ENCODE data around the gene HSPA12A. TPM values are rescaled to one million over a fixed set of nuclear protein-coding genes. Genes with fewer than 3 reads are reported as not detected.

Gene HSPA12A
- total and polyA plus RNA-seq, 9 of the 15 experiments (the other 6 are each of a cell fraction or from before 2014, with no cell fraction given): 0.01 to 0.18 (median 0.04) TPM; not detected in 4

- no peak overlapping the region for H3K4me3 ChIP-seq
- ChIA-PET CTCF (ENCODE audit: low intra/inter-chr PET ratio) (no interaction called here), POLR2A (interaction anchor here (0.6 kb wide), 1 partner anchor 164 kb away, joined by 3 read pairs; no protein-coding TSS in a partner anchor)
- in situ Hi-C loops (cut with MboI) (no loop called here), intact Hi-C loops (cut with micrococcal nuclease) (no loop called here)
- ATAC-seq: no peak
- no peaks in the 10 kb centered on the region for H4K20me1 ChIP-seq (replicated peaks; ENCODE audit: control insufficient read depth, insufficient read depth, low read length)
- 0% methylated on average over 4 of the region's 5 CpGs for WGBS (ENCODE audit: insufficient coverage, low coverage, missing lambda C conversion rate)
- H3K4me1 ChIP-seq (replicated peaks in 1 of 2; ENCODE audit: control insufficient read depth in 2 of 2, insufficient read depth in 2 of 2, low read length in 2 of 2): peaks cover 0 to 6% of the 10 kb centered on the region in 2 experiments; a peak in 2 of 5 replicates
- peaks cover 0 to 35% of the 10 kb centered on the region in 2 experiments; a peak in 3 of 5 replicates for H3K27me3 ChIP-seq (ENCODE audit: control insufficient read depth in 2 of 2, insufficient read depth in 2 of 2, low read length in 2 of 2)
- no peaks in the 10 kb centered on the region for H3K79me2 ChIP-seq (ENCODE audit: control insufficient read depth, insufficient read depth, low read length)
- FAIRE-seq: no peak
- no peak overlapping the region for H3K4me2 ChIP-seq (ENCODE audit: insufficient read depth, low read length)
- no peaks in the 10 kb centered on the region for H3K36me3 ChIP-seq (ENCODE audit: control insufficient read depth, insufficient read depth, low read length)
- TF ChIP-seq, protein P1, sequence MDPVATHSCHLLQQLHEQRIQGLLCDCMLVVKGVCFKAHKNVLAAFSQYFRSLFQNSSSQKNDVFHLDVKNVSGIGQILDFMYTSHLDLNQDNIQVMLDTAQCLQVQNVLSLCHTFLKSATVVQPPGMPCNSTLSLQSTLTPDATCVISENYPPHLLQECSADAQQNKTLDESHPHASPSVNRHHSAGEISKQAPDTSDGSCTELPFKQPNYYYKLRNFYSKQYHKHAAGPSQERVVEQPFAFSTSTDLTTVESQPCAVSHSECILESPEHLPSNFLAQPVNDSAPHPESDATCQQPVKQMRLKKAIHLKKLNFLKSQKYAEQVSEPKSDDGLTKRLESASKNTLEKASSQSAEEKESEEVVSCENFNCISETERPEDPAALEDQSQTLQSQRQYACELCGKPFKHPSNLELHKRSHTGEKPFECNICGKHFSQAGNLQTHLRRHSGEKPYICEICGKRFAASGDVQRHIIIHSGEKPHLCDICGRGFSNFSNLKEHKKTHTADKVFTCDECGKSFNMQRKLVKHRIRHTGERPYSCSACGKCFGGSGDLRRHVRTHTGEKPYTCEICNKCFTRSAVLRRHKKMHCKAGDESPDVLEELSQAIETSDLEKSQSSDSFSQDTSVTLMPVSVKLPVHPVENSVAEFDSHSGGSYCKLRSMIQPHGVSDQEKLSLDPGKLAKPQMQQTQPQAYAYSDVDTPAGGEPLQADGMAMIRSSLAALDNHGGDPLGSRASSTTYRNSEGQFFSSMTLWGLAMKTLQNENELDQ (CRISPR knock-in tag; IDR thresholded peaks at IDR 0.05; ENCODE audit: borderline replicate concordance): no peak
- 0 out of 2 replicates have a peak, but pooled peaks have one; percentile 33 for TF ChIP-seq ZKSCAN8 (CRISPR knock-in tag; IDR thresholded peaks at IDR 0.05)
- H3K9me1 ChIP-seq (ENCODE audit: control insufficient read depth, insufficient read depth, low read length): no peaks in the 10 kb centered on the region
- no peak overlapping the region for H2AFZ ChIP-seq (ENCODE audit: low read depth, low read length)
- no peak overlapping the region for H3K9ac ChIP-seq (ENCODE audit: insufficient read depth in 1 of 2, low read depth in 2 of 2, low read length in 2 of 2)
- no peak for DNase-seq (ENCODE audit: extremely low read depth in 1 of 4, low spot score in 3 of 4)
- no peak overlapping the region for H3K27ac ChIP-seq (ENCODE audit: extremely low read depth, low read depth, low read length)
- BruUV-seq (replicated peaks): no TSS peak
- H3K9me3 ChIP-seq (replicated peaks; ENCODE audit: control insufficient read depth, insufficient read depth, low read depth, low read length): no peaks in the 10 kb centered on the region
These were observed 71.0 kb downstream of the HSPA12A start for GRCh38 chr10:116671274-116671926.

All from K562 (cell line).